GM23338 (cell line): ENCODE results near the gene SVIL.

Experiments used
- CREB1 ChIP-seq: fragments of 250-450 bp; sonication (Bioruptor Pico); IDR thresholded peaks from 2 replicates; pipeline ENCODE4 v1.5.0; 2020; ENCODE audit warnings: low read depth, mild to moderate bottlenecking, moderate library complexity
- EZH2 ChIP-seq: fragments of 200-600 bp; sonication (generic); IDR thresholded peaks from one replicate; pipeline ENCODE4 v1.8.0; 2017; ENCODE audit warnings: antibody characterized with exemption, mild to moderate bottlenecking, low read depth; ENCODE audit not compliant: unreplicated experiment
- EZH2phosphoT487 ChIP-seq: fragments of 200-600 bp; sonication (generic); IDR thresholded peaks from one replicate; pipeline ENCODE4 v1.8.1; 2018; ENCODE audit warnings: antibody characterized with exemption; ENCODE audit not compliant: unreplicated experiment
- NANOG ChIP-seq: IDR thresholded peaks from 2 replicates; pipeline ENCODE4 v1.6.1; 2016; ENCODE audit warnings: antibody characterized with exemption, borderline replicate concordance
- POLR2AphosphoS5 ChIP-seq: IDR thresholded peaks from 2 replicates; pipeline ENCODE4 v1.6.1; 2016; ENCODE audit warnings: antibody characterized with exemption, low read depth
- REST ChIP-seq: IDR thresholded peaks from one replicate; pipeline ENCODE4 v1.6.1; 2018; ENCODE audit warnings: antibody characterized with exemption; ENCODE audit not compliant: unreplicated experiment
- ZNF331 ChIP-seq: fragments of 250-450 bp; sonication (Bioruptor Pico); IDR thresholded peaks from 2 replicates; pipeline ENCODE4 v1.5.0; 2020; ENCODE audit warnings: low read depth, mild to moderate bottlenecking, moderate library complexity
- TF ChIP-seq, protein P1 (sequence below), 2 experiments: fragments of 200-600 bp in 1 of 2; sonication (generic) in 1 of 2; conservative IDR thresholded peaks; 2 replicates each; pipeline versions ENCODE4 v1.5.1 to v1.6.1; 2016 to 2017; ENCODE audit warnings: antibody characterized with exemption in 2 of 2, low read depth in 2 of 2, mild to moderate bottlenecking in 2 of 2, moderate library complexity in 1 of 2

DNA sequence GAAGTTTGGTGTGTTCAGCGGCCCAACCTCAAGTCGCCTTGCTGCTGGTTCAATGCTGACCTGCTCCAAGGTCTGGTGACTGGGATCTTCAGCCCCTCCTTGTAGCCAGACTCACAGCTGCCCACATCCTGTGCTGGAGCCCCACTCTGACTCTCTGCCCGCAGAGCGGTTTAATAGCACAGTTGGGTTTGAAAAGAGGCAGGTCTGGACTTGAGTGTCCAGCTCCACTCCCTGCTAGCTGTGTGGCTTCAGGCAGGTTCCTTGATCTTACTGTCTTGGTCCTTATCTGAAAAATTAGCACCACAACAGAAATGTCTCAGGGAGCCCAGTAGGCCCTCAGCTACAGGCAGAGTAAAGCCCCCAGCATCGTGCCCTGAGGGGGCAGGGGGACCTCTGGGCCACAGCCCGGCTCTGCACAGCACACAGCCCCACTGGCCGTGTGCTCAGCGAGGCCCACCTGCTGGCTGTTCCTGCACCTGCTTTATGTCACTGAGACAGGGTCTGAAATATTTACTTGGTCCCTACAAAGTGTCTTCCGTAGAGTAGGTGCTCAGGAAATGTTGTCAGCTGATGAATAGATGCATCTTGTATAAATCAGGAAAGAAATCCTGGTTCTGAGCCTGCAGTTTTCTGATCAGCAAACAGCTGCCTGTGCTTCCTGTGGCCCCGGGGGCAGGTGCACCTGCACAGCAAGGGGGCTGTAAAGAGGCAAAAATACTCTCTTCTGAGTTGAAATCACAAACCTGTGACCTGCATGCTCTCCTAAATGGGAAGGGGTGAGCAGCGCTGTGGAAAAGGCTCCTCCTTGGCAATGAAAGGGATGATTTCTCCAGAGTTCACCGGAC, 155.5 kb downstream of the SVIL start:
- TF ChIP-seq, protein P1, sequence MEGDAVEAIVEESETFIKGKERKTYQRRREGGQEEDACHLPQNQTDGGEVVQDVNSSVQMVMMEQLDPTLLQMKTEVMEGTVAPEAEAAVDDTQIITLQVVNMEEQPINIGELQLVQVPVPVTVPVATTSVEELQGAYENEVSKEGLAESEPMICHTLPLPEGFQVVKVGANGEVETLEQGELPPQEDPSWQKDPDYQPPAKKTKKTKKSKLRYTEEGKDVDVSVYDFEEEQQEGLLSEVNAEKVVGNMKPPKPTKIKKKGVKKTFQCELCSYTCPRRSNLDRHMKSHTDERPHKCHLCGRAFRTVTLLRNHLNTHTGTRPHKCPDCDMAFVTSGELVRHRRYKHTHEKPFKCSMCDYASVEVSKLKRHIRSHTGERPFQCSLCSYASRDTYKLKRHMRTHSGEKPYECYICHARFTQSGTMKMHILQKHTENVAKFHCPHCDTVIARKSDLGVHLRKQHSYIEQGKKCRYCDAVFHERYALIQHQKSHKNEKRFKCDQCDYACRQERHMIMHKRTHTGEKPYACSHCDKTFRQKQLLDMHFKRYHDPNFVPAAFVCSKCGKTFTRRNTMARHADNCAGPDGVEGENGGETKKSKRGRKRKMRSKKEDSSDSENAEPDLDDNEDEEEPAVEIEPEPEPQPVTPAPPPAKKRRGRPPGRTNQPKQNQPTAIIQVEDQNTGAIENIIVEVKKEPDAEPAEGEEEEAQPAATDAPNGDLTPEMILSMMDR (conservative IDR thresholded peaks at IDR 0.05; ENCODE audit: low read depth in 2 of 2) = no peak
- TF ChIP-seq EZH2 (no peak), CREB1 (CRISPR knock-in tag) (no peak), ZNF331 (CRISPR knock-in tag) (no peak), REST (no peak), NANOG (no peak), POLR2AphosphoS5 (no peak), EZH2phosphoT487 (no peak)
